ENCODE data around the gene CROCC2.
A peak's percentile ranks its signal among the peaks of the same experiment; 100 is the strongest.

DNA sequence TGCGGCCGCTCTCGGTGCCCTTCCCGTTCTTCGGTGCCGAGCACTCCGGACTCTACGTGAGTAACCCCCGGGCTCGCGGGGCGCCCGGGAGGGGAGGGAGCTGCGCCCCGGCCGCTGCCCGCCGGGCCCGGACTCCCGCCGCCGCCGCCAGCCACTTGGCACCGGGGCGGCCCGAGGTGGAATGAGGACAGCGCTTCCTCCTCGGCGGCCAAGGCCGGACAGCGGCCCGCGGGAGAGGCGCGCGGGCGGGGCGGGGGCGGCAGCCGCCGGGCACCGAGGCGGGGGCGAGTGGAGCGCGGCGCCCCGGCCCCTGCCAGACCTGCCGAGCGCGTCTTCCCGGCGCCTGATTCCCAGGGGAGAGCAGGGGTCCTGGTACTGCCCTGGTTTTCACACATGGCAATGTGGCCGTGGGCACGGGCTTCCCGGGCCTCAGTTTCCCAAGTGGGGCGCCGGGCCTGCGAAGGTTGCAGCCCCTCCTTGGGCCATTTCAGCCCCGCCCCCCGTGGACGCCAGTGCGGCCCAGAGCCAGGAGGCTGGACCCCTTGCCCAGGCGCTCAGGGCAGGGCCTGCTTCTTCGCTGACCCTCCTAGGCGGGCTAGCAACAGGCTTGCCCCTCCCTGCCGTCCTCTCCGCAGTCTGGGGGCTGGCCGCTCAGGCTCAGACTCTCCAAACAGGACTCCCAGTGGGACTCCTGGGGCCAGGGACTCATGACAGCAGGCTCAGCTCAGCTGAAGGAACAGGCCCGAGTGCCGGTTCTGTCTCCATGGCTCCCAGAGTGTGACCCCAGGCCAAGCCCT, 93.1 kb downstream of the CROCC2 start:
- TF ChIP-seq, protein P1, sequence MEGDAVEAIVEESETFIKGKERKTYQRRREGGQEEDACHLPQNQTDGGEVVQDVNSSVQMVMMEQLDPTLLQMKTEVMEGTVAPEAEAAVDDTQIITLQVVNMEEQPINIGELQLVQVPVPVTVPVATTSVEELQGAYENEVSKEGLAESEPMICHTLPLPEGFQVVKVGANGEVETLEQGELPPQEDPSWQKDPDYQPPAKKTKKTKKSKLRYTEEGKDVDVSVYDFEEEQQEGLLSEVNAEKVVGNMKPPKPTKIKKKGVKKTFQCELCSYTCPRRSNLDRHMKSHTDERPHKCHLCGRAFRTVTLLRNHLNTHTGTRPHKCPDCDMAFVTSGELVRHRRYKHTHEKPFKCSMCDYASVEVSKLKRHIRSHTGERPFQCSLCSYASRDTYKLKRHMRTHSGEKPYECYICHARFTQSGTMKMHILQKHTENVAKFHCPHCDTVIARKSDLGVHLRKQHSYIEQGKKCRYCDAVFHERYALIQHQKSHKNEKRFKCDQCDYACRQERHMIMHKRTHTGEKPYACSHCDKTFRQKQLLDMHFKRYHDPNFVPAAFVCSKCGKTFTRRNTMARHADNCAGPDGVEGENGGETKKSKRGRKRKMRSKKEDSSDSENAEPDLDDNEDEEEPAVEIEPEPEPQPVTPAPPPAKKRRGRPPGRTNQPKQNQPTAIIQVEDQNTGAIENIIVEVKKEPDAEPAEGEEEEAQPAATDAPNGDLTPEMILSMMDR (IDR thresholded peaks at IDR 0.05), result no peak
- TF ChIP-seq POLR2A (IDR thresholded peaks at IDR 0.05), result peak in 1 of 2 donors; percentile 5
